Neural cell (in vitro differentiated cells): Measurements from ENCODE around the gene CEP70. TPM values are rescaled to one million over a fixed set of nuclear protein-coding genes. Genes with fewer than 3 reads are reported as not detected.

Experiments
- H2AFZ ChIP-seq: fragments of 200-600, 300-800 bp; sonication (generic), shearing (Covaris generic); 2 replicates; pipeline ENCODE4 v1.6.0; 2014; ENCODE audit warnings: low read depth, mild to moderate bottlenecking, antibody characterized with exemption, low read length, moderate library complexity
- H3F3A ChIP-seq: fragments of 200-600 bp; shearing (Covaris generic); 2 replicates; pipeline ENCODE4 v1.6.1; 2016; ENCODE audit warnings: mild to moderate bottlenecking, moderate library complexity, mixed read lengths, antibody characterized with exemption, low read length; ENCODE audit not compliant: insufficient read depth, poor library complexity, severe bottlenecking
- H3K27ac ChIP-seq: fragments of 200-600, 300-800 bp; sonication (generic), shearing (Covaris generic); 2 replicates; pipeline ENCODE4 v1.5.1; 2014; ENCODE audit warnings: mild to moderate bottlenecking, low read length, moderate library complexity
- H3K27me3 ChIP-seq: fragments of 300-800, 200-600 bp; sonication (generic), shearing (Covaris generic); 2 replicates; pipeline ENCODE4 v1.6.0; 2014; ENCODE audit warnings: mild to moderate bottlenecking, low read depth, low read length, moderate library complexity; ENCODE audit not compliant: insufficient read depth
- H3K36me3 ChIP-seq: fragments of 300-800, 200-600 bp; sonication (generic), shearing (Covaris generic); 2 replicates; pipeline ENCODE4 v1.5.1; 2014; ENCODE audit warnings: mild to moderate bottlenecking, antibody characterized with exemption, low read length, moderate library complexity; ENCODE audit not compliant: insufficient read depth
- H3K4me2 ChIP-seq: fragments of 300-800, 200-600 bp; sonication (generic), shearing (Covaris generic); 2 replicates; pipeline ENCODE4 v1.6.0; 2014; ENCODE audit warnings: mild to moderate bottlenecking, low read length
- H3K4me3 ChIP-seq: fragments of 300-800, 200-600 bp; sonication (generic), shearing (Covaris generic); 2 replicates; pipeline ENCODE4 v1.5.1; 2014; ENCODE audit warnings: mild to moderate bottlenecking, low read length, moderate library complexity
- H3K79me2 ChIP-seq: fragments of 200-600 bp; shearing (Covaris generic); replicated peaks from 2 replicates; pipeline ENCODE4 v1.6.0; 2014; ENCODE audit warnings: mild to moderate bottlenecking, low read length, moderate library complexity; ENCODE audit not compliant: insufficient read depth
- H3K9ac ChIP-seq: fragments of 300-800, 200-600 bp; sonication (generic), shearing (Covaris generic); 2 replicates; pipeline ENCODE4 v1.6.1; 2016; ENCODE audit warnings: mild to moderate bottlenecking, low read length, mixed read lengths
- H3K9me2 ChIP-seq: fragments of 200-600 bp; shearing (Covaris generic); 2 replicates; pipeline ENCODE4 v1.6.1; 2016; ENCODE audit warnings: mild to moderate bottlenecking, low read length, mixed read lengths; ENCODE audit not compliant: insufficient read depth
- H3K9me3 ChIP-seq: fragments of 200-600, 300-800 bp; sonication (generic), shearing (Covaris generic); 2 replicates; pipeline ENCODE4 v1.6.1; 2016; ENCODE audit warnings: mild to moderate bottlenecking, mixed run types, low read length, moderate library complexity, mixed read lengths
- H4K20me1 ChIP-seq: fragments of 200-600 bp; shearing (Covaris generic); 2 replicates; pipeline ENCODE4 v1.6.1; 2016; ENCODE audit warnings: mild to moderate bottlenecking, mixed run types; ENCODE audit not compliant: insufficient read depth
- CTCF ChIP-seq: fragments of 450-650 bp; IDR thresholded peaks from 2 replicates; pipeline ENCODE4 v1.5.1; 2014; ENCODE audit warnings: antibody characterized with exemption, mild to moderate bottlenecking, moderate library complexity; ENCODE audit not compliant: poor library complexity, severe bottlenecking
- EP300 ChIP-seq: fragments of 450-650 bp; conservative IDR thresholded peaks from 2 replicates; pipeline ENCODE4 v1.6.1; 2014; ENCODE audit warnings: antibody characterized with exemption, mild to moderate bottlenecking, moderate library complexity; ENCODE audit not compliant: poor library complexity, severe bottlenecking
- EZH2 ChIP-seq: fragments of 200-600, 300-800 bp; shearing (Covaris generic), sonication (generic); IDR thresholded peaks from 2 replicates; pipeline ENCODE4 v1.6.1; 2014; ENCODE audit warnings: antibody characterized with exemption, low read length, borderline replicate concordance, mild to moderate bottlenecking; ENCODE audit not compliant: insufficient read depth, poor library complexity, severe bottlenecking
- MXI1 ChIP-seq: fragments of 450-650 bp; conservative IDR thresholded peaks from 2 replicates; pipeline ENCODE4 v1.6.1; 2014; ENCODE audit warnings: antibody characterized with exemption, mild to moderate bottlenecking; ENCODE audit not compliant: poor library complexity, severe bottlenecking
- POLR2AphosphoS5 ChIP-seq: IDR thresholded peaks from 2 replicates; pipeline ENCODE4 v1.6.1; 2012
- RAD21 ChIP-seq: fragments of 450-650 bp; conservative IDR thresholded peaks from 2 replicates; pipeline ENCODE4 v1.6.1; 2014; ENCODE audit warnings: antibody characterized with exemption, mild to moderate bottlenecking, moderate library complexity
- REST ChIP-seq: IDR thresholded peaks from 2 replicates; pipeline ENCODE4 v1.6.1; 2012; ENCODE audit warnings: borderline replicate concordance
- SMC3 ChIP-seq: fragments of 450-650 bp; conservative IDR thresholded peaks from 2 replicates; pipeline ENCODE4 v1.6.1; 2014; ENCODE audit warnings: antibody characterized with exemption, mild to moderate bottlenecking, moderate library complexity; ENCODE audit not compliant: poor library complexity
- TAF1 ChIP-seq: IDR thresholded peaks from 2 replicates; pipeline ENCODE4 v1.6.1; 2012; ENCODE audit warnings: low read depth
- polyA plus RNA-seq: library from polyadenylated mRNA; depleted of rRNA; stranded (reverse); fragments of >200 nt; gene quantifications from 2 replicates; pipeline ENCODE4 v1.2.3, GENCODE V29; 2014

Gene CEP70
- polyA plus RNA-seq, 1 donor from 2014 or later = 25.0 TPM

- no peaks in the 10 kb centered on the region for H3K9me3 ChIP-seq
- TF ChIP-seq SMC3 (no peak), EP300 (no peak), EZH2 (no peak), CTCF (no peak), TAF1 (no peak), MXI1 (no peak), REST (no peak), POLR2AphosphoS5 (no peak), RAD21 (no peak)
- no peak overlapping the region for H3K27ac ChIP-seq
- H3K79me2 ChIP-seq = no peaks in the 10 kb centered on the region
- no peak overlapping the region for H3K4me2 ChIP-seq
- no peaks in the 10 kb centered on the region for H3K27me3 ChIP-seq
- no peak overlapping the region for H3K4me3 ChIP-seq
- H3K9ac ChIP-seq = no peak overlapping the region
- H3F3A ChIP-seq = no peaks in the 10 kb centered on the region
- H2AFZ ChIP-seq = no peak overlapping the region
- H3K36me3 ChIP-seq = no peaks in the 10 kb centered on the region
- H3K9me2 ChIP-seq = no peaks in the 10 kb centered on the region
- no peaks in the 10 kb centered on the region for H4K20me1 ChIP-seq
Measured at GRCh38 chr3:138474163-138474562, 119.9 kb downstream of the CEP70 start.

- Histone ChIP-seq H3K9me3 (no peaks in the 10 kb centered on the region), H3K27ac (no peak overlapping the region), H3K9ac (no peak overlapping the region), H4K20me1 (no peaks in the 10 kb centered on the region), H3K36me3 (no peaks in the 10 kb centered on the region), H3K27me3 (no peaks in the 10 kb centered on the region), H3K79me2 (no peaks in the 10 kb centered on the region), H3K9me2 (no peaks in the 10 kb centered on the region), H3K4me2 (no peak overlapping the region), H3F3A (no peaks in the 10 kb centered on the region), H3K4me3 (no peak overlapping the region), H2AFZ (no peak overlapping the region)
- TF ChIP-seq MXI1 = no peak
Measured at GRCh38 chr3:138473391-138473790, 120.7 kb downstream of the CEP70 start.
